HG03066 (cell line): ENCODE measurements around the gene PDCD6IP.
"Not testable (repeated sequence)": the region's sequence is repeated elsewhere in the genome, so short reads cannot be mapped to it uniquely, and the experiment has no call there.

Experiments used
- ATAC-seq: cut with Tn5 transposase; IDR thresholded peaks from one replicate; pipeline ENCODE4 v1.9.1; 2021; ENCODE audit warnings: low read depth; ENCODE audit not compliant: unreplicated experiment

The PDCD6IP gene, protein sequence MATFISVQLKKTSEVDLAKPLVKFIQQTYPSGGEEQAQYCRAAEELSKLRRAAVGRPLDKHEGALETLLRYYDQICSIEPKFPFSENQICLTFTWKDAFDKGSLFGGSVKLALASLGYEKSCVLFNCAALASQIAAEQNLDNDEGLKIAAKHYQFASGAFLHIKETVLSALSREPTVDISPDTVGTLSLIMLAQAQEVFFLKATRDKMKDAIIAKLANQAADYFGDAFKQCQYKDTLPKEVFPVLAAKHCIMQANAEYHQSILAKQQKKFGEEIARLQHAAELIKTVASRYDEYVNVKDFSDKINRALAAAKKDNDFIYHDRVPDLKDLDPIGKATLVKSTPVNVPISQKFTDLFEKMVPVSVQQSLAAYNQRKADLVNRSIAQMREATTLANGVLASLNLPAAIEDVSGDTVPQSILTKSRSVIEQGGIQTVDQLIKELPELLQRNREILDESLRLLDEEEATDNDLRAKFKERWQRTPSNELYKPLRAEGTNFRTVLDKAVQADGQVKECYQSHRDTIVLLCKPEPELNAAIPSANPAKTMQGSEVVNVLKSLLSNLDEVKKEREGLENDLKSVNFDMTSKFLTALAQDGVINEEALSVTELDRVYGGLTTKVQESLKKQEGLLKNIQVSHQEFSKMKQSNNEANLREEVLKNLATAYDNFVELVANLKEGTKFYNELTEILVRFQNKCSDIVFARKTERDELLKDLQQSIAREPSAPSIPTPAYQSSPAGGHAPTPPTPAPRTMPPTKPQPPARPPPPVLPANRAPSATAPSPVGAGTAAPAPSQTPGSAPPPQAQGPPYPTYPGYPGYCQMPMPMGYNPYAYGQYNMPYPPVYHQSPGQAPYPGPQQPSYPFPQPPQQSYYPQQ

DNA sequence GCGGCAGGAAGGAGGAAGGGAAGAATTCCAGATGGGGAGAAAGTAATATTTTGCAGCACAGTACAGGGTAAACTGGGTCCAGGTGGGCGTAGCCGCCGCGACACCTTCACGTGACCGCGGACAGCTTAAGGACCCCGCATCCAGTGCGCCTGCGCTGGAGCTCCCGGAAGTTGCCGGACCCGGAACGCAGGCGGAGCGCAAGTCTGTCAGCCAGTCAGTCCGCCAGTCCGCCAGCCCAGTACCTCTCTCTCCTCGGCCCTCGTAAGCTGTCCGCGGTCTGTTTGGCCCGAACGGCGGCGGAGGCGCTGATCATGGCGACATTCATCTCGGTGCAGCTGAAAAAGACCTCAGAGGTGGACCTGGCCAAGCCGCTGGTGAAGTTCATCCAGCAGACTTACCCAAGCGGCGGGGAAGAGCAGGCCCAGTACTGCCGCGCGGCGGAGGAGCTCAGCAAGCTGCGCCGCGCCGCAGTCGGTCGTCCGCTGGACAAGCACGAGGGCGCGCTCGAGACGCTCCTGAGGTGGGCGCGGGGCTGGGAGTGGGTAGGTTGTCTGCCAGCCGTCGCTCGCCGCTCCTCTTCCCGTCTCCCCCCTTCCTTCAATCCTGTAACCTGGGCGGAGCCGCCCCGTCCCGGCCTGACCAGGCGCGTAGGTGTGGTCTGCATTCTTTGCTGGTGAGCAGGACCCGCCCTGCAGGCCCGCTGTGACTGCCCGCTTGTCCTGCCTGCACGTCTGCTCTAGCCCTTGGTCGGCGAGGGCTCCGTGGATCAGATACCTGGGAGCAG, at the start of gene PDCD6IP:
TSS of gene PDCD6IP (plus strand) at position 213 of the 784 bp plus-strand sequence. CDS start at position 312, 99 bp downstream.
- ATAC-seq = peak; percentile 86

DNA sequence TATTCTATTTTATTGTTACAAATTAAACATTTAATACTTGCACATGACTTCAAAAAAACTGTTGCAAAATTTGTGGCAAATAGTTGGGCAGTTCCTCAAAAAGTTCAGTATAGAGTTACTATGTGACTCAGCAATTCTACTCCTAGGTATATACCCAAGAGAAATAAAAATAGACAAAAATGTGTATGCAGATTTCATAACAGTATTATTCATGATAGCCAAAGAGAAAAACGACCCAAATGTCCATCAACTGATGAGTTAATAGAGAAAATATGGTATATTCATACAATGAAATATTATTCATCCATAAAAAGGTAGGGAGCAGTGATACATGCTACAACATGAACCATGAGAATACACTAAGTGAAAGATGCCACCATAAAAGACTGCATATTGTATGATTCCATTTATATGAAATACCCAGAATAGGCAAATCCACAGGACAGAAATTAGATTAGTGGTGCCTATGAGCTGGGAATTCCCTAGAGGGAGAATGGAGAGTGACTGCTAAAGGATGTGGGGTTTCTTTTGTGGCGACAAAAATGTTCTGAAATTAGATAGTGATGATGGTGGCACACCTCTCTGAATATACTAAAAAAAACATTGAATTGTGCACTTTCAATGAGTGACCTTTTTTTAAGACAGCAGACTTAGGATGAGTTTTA, 48.8 kb upstream of the PDCD6IP start:
- ATAC-seq = no peak

DNA sequence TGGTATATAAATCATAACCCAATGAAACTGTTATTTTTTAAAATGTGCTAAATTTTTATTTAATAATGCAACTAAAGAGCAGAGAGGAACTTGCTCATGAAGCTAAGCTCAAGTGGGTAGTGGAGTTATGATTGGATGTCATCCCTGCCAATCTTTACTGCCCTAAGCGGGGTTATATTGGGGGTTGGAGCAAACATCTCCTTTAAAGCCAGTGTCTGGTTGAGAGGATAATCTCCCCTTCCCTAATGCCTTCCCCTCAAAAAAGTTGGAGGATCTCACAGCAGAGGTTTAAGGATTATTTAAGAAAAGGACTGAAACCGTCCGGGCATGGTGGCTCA, 48.2 kb upstream of the PDCD6IP start:
- ATAC-seq = no peak

DNA sequence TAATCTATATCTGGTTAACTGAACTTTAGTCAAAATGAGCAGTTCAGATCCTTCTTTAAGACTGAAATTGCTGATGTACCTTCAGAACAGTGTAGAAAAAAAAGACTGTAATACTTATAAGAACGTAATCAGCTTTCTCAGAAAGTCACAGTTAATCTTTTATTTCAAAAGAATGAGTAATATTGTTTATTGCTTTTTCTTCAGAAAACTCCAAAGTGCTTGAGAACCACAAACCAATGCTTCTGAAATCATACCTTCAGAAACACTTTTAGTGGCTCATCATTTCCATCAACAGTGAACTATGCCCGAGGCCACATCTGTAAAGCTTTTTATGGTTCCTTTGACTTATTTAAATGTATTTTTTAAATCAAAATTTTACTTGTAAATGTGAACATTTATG, 47.1 kb upstream of the PDCD6IP start:
- ATAC-seq = no peak

DNA sequence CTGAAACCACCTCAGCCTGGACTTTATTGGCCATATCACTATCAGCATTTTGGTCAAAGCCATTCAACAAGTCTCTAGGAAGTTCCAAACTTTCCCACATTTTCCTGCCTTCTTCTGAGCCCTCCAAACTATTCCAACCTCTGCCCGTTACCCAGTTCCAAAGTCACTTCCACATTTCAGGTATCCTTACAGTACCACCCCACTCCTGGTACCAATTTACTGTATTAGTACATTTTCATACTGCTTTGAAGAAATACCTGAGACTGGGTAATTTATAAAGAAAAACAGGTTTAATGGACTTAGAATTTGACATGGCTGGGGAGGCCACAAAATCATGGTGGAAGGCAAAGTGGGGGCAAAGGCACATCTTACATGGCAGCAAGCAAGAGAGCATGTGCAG, 44.0 kb upstream of the PDCD6IP start:
- ATAC-seq = not testable (repeated sequence)

DNA sequence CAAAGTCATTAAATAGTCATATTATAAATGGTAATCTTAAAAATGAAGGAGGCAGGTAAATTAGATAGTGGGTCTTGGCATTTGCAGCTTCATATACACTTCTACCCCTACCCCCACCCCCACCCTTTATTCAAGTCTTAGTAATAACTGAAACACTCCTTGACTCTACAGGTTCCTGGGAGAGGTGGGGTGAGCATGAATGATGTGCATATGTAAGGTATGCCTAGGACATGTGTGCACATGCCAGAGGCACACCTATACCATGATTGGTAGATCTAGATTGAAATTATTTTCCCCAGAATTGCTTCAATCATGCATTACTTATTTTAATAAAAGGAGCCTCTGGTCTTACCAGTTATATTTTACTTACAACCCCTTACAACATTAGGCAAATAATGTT, 40.1 kb upstream of the PDCD6IP start:
- ATAC-seq = no peak

DNA sequence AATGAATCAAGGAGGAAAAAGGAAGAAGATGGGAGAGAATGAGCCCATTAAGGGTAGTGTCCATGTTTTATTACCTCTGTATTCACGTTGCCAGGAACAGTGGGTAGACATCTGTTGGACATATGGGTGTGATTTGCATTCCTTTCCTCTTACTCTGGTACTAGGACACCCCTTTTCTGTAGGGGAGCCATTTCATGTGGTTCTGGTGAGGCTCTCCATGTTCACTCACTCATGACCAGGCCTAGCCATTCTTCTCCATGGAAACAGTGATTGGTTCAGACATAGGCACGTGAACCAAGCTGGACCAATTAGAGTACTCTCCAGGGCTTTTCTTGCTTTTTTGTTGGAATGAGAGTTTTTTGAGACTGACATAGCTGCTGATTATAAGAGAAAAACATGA, 39.6 kb upstream of the PDCD6IP start:
- no peak for ATAC-seq

DNA sequence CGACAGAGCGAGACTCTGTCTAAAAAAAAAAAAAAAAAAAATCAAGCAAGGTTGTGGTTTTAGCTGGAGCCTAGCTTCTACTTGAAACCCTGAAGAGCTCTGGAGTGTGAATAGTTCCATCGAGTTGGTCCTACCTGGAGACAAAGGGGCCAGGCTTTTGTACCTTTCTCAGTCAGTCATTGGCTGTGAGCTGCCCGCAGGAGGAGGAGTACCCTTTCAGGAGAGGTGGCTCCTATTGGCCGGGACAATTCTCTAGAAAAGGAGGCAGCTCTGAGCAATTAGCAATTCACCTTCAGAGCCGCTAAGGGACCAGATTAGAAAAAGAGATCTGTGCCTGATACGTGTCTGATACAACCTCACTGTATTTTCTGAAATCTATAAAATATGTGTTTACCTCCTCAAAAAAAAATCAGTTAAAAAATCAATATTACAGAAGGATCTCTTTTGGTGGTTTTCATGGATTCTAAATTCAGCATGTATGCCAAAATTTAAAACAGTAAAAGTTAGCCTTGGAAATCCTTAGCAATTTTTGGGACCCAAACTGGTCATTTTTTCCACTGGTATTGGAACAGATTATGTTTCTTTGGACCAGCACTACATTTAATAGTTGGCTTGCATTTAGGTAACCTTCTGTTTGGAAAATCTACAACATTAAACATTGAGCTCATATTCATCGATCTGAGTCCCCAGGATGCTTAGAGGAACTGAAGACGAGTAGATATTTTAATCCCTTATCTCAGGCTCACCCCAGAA, 29.7 kb upstream of the PDCD6IP start:
- no peak for ATAC-seq

DNA sequence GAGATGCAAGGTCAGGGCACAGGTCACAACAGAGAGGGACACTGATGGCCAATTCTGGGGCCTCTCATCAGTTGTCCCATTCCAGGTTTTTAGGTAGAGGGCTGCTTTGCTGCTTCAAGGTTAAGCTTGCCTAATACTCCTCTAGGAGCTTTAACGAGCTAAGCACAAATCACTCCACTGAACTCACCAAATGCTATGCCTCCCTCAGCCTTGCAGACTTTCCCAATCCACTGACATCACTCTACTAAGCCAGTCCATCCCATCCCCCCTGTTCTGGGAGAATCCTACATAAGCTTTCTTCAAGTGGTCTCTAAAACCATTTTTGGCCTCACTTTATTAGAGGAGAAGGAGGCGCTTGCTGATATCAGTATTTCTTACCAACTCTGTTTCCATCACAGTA, 24.8 kb upstream of the PDCD6IP start:
- no peak for ATAC-seq

DNA sequence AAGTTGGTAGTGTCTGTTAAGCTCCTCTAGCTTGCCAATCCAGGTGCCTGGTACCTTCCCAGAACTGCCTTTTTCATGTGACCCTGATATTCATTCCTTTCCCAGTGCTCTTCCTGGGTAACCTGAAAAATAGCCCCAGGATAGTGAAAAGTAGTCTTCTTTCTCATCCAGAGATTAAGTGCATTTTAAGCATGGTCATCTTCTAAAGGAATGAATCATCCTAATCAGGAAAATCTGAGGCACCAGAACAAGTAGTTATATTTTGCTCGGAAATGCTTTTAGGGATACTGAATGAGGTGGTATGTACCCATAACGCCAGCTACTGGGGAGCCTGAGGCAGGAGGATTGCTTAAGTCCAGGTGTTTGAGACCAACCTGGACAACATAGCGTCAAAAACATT, 23.1 kb upstream of the PDCD6IP start:
- ATAC-seq = no peak

DNA sequence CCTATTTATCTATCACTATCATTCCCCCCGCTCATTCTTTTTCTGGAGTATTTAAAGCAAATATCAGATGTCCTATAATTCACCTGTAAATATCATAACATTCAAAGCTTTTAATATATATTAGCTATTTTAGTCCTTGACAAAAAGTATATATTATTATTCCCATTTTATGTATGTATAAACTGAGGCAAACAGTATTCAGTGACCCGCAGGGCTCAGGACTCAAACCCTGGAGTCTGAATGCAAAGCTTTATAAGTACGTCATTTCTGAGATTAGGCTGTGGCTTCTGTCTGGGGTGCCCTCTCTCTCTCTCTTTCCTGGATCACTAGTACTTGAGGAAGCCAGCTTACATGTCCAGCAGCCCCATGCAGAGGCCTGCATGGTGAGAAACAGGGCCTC, 20.4 kb upstream of the PDCD6IP start:
- ATAC-seq = no peak

DNA sequence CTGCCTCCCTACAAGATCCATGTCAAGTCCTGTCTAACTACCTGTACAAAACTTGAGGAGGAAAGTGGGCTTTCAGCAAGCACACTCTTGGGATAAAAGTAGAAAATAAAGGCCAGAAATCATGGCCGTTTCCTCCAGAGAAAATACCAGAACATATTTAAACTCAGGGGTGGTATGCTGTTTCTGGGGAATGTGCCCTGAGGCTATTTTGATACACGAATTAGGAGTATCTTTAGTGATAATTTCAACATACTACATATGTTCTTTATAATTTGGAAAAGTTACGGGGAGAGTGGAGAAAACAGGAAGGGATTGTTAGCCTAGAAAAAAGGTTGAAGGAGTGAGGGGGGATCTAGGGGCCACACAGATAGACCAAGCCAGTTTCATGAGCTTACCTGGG, 18.7 kb upstream of the PDCD6IP start:
- no peak for ATAC-seq

DNA sequence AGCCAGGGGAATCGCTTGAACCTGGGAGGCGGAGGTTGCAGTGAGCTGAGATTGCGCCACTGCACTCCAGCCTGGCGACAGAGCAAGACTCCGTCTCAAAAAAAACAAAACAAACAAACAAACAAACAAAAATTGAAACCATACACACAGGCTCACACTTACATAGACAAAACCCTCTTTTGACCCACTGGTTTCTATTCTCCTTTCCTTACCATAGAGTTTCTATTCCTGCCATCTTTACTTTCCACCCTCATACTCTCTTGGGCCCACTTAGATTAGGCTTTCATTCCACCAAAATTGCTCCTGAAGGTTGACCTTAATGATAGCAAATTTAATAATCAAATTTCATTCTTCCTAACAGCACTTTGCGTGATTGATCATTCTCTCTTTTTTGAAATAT, 17.0 kb upstream of the PDCD6IP start:
- ATAC-seq = not testable (repeated sequence)

DNA sequence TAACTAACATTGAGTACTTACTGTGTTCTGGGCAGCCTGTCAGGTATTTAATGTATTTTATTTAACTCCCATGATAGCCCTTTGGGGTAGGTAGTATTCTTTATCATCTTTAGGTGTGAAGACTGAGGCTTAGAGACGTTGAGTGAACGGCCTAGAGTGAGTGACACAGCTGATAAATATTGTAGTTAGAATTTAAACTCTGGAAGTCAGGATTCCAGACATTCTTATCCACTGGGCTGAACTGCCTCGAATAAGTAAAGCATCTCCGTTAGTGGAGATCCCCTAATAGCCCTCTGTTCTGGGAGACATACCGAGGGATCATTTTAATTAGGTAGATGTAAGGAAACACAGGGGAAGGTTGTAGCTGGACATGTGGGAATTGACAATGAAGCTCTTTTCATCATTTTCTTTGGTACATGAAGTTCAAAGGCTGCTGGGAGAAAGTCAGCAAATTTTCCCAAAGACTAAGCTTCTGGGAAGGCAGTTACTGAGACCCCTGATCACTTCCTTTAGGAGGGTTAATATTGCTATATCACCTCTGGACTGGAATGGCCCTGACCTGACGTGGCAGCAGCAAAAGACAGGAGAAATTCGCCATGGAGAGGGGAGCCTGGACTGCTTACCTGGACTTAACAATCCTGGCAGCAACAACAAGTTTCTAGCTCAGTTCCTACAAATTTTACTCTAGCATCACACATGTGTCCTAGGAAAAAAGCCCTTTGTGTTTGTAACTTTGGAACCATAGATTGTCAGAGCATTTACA, 11.7 kb upstream of the PDCD6IP start:
- no peak for ATAC-seq

DNA sequence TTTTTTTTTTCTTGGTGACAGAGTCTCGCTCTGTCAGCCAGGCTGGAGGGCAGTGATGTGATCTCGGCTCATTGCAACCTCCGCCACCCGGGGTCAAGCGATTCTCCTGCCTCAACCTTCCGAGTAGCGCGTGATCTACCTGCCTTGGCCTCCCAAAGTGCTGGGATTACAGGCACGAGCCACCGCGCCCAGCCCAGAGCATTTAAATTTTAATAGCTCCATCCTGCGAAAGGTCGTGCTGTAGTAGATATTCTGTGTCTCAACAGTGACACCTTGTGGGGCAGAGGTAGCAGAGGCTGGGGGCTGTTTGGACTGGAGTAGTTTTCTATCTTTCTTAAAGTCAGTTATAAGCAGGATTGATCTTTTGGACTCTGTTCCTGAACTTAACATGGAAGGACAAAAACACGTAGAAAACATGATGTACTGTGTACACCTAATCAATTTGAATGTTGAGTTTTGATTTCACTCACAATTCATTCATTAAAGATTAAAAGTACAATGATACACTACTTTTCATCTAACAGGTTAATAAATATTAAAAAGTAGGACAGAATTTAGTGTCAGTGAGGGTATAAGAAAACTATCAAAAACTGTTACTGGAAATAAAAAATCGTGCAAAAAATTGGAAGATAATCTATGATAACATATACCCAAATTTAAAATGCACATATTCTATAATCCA, 11.0 kb upstream of the PDCD6IP start:
- ATAC-seq = peak; percentile 81

DNA sequence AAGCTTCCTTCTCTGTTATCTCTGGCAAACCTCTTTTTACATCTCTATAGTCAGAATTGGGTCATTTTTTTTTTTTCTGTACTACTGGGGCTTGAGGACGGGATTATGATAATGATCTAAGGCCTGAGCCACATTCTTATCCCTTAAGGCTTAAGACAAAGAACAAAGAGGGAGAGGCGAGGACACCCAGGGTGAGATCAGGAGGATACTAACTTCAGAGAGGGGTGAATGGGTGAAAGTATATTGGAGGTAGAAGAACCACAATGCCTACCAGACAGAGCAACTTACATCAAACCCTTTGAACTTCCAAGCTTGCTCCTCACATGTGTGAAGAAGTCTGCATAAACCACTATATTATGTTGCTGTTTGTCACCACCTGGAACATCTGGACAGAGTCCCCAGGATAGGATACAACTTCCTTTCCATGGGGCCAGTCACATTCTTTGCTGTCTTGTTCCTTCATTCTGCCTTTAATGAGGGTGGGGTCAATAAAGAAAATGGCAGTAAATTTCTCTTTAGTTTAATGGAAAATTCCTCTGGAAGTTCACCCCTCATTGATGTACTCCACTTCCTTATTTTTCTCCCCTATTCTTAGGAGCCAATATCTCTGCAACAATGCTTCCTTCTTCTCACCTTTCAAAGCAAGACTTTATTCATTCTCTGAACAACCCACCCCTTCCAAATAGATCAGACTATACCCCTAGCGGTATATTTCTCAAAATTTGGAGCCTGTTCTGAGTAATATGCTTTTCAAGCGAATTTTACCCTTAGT, 9.1 kb upstream of the PDCD6IP start:
- ATAC-seq = no peak

DNA sequence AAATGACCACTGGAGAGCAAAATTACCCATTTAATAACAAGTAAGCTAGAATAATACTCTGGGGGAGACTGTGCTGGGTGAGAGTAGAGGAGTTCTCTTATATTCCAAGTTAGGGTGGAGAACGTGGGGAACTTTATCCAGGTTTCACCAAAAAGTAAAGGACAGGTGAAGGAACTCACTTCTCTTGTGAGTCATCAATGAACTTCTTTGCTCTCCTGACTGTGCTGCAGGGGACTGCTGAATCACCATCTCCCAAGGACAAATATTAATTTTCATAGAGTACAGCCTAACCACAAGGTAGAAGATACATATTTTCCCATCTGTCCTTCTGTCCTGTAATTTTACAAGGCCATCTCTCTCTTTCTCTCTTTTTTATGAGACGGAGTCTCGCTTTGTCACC, 8.3 kb upstream of the PDCD6IP start:
- no peak for ATAC-seq
